ENCODE measurements around the gene MTF2. TPM values are rescaled to one million over a fixed set of nuclear protein-coding genes. Genes with fewer than 3 reads are reported as not detected.
"Not testable (repeated sequence)": the region's sequence is repeated elsewhere in the genome, so short reads cannot be mapped to it uniquely, and the experiment has no call there.

The MTF2 gene
- 26.1 TPM for polyA plus RNA-seq (2012; ENCODE audit: low read depth, missing spikeins)

GRCh38 chr1:93078986-93079654 is at the start of gene MTF2:
Gene MTF2 (plus strand): TSS chr1:93079283. CDS start chr1:93079527, 244 bp downstream.
- peak; percentile 60 for DNase-seq (ENCODE audit: insufficient read length, low spot score)
- TF ChIP-seq POLR2AphosphoS5 (IDR thresholded peaks at IDR 0.05; ENCODE audit: low read depth, low read length) (peak; percentile 99), TAF1 (IDR thresholded peaks at IDR 0.05; ENCODE audit: low read depth, low read length) (peak; percentile 100), SPI1 (IDR thresholded peaks at IDR 0.05; ENCODE audit: low read depth, low read length) (0 out of 2 replicates have a peak, but pooled peaks have one; percentile 7), PAX5 (IDR thresholded peaks at IDR 0.05; ENCODE audit: insufficient read depth, low read length, severe bottlenecking) (peak; percentile 36), POU2F2 (IDR thresholded peaks at IDR 0.05; ENCODE audit: low read depth, low read length) (peak; percentile 97), POLR2A (IDR thresholded peaks at IDR 0.05; ENCODE audit: low read depth, low read length) (peak; percentile 98)
- peak; percentile 97 for FAIRE-seq

DNA sequence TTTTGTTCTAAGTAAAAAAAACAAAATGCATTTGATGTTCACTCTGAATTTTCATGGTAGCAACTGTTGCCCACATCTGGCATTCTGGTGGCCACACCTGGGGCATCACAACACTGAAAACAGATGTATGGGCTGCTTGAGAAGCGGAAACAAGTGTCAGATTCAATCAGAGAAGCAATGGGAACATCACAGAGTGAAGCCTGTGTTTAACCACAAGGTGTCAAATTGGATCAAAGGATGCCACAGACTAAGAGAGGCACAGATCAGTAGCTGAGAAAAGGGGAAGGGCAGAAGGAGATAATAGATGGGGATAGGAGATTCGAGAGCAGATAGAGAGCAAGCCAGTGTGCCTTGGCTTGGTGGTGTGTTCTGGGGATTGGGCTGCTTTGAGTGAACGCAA is 49.8 kb upstream of the MTF2 start:
- TF ChIP-seq SPI1 (IDR thresholded peaks at IDR 0.05; ENCODE audit: low read depth, low read length) (no peak), TAF1 (IDR thresholded peaks at IDR 0.05; ENCODE audit: low read depth, low read length) (no peak), PAX5 (IDR thresholded peaks at IDR 0.05; ENCODE audit: insufficient read depth, low read length, severe bottlenecking) (no peak), POU2F2 (IDR thresholded peaks at IDR 0.05; ENCODE audit: low read depth, low read length) (no peak), POLR2A (IDR thresholded peaks at IDR 0.05; ENCODE audit: low read depth, low read length) (no peak), POLR2AphosphoS5 (IDR thresholded peaks at IDR 0.05; ENCODE audit: low read depth, low read length) (no peak)
- FAIRE-seq (peak; percentile 56), DNase-seq (ENCODE audit: insufficient read length, low spot score) (no peak)

DNA sequence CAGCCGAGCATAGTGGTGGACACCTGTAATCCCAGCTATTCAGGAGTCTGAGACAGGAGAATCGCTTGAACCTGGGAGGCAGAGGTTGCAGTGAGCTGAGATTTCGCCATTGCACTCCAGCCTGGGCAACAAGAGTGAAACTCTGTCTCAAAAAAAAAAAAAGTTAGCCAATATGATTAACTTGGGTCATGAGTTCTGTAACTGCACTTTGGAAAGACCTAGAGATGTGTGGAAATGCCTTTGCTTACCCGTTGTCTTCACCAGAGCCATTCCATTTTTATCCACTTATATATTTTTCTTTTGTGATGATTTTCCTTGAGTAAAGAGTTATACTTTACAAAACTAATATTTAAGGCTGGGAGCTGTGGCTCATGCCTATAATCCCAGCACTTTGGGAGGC is 48.9 kb upstream of the MTF2 start:
- not testable (repeated sequence) for DNase-seq (ENCODE audit: insufficient read length, low spot score); FAIRE-seq

DNA sequence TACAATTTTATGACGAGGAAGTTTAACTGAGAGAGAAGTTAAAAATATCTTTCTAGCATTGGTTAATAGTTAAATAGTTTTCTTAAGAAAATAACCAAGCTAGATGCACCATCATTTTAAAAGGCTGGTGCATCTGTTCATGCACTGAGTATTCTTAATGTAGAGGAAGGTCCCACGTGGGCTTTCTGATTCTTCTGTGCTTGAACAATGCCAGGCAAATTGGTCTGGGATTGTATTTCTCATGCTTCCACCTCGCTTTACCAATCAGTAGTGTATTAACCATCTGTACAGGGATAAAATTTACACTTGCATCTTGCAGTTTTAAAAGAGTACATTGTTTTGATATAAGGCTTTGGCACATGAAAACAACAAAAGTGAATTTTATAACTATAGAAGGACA is 47.4 kb upstream of the MTF2 start:
- DNase-seq (ENCODE audit: insufficient read length, low spot score) = no peak

GRCh38 chr1:93033029-93033428 is 46.1 kb upstream of the MTF2 start:
- DNase-seq (ENCODE audit: insufficient read length, low spot score) (no peak), FAIRE-seq (no peak)
- TF ChIP-seq PAX5 (IDR thresholded peaks at IDR 0.05; ENCODE audit: insufficient read depth, low read length, severe bottlenecking) (no peak), TAF1 (IDR thresholded peaks at IDR 0.05; ENCODE audit: low read depth, low read length) (no peak), SPI1 (IDR thresholded peaks at IDR 0.05; ENCODE audit: low read depth, low read length) (no peak), POLR2A (IDR thresholded peaks at IDR 0.05; ENCODE audit: low read depth, low read length) (no peak), POU2F2 (IDR thresholded peaks at IDR 0.05; ENCODE audit: low read depth, low read length) (no peak), POLR2AphosphoS5 (IDR thresholded peaks at IDR 0.05; ENCODE audit: low read depth, low read length) (no peak)

More for the DNA sequence above, 47.4 kb upstream of the MTF2 start:
- FAIRE-seq = no peak
- TF ChIP-seq POLR2A (IDR thresholded peaks at IDR 0.05; ENCODE audit: low read depth, low read length) (no peak), PAX5 (IDR thresholded peaks at IDR 0.05; ENCODE audit: insufficient read depth, low read length, severe bottlenecking) (no peak), SPI1 (IDR thresholded peaks at IDR 0.05; ENCODE audit: low read depth, low read length) (no peak), POU2F2 (IDR thresholded peaks at IDR 0.05; ENCODE audit: low read depth, low read length) (no peak), POLR2AphosphoS5 (IDR thresholded peaks at IDR 0.05; ENCODE audit: low read depth, low read length) (no peak), TAF1 (IDR thresholded peaks at IDR 0.05; ENCODE audit: low read depth, low read length) (no peak)

DNA sequence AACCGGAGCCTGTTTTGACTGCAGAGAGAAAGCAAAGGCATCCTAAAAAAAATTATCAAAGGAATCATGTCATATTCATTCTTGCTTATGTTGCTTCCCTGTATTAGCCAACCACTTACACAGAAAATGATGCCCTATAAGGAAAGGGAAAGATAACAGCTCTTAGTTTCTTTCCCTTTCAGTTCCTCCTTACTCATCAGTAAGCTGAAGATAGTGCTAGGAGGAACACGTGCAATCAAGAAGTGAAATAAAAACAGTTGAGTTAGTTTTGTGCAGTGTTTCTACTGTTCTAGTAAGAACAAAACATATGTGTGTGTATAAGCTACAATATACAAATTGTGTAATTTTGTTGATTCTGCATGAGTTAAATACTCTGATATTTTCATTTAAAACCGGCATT is 45.3 kb upstream of the MTF2 start:
- peak; percentile 30 for DNase-seq (ENCODE audit: insufficient read length, low spot score)
- FAIRE-seq = peak; percentile 95
- no peak for TF ChIP-seq POLR2A (IDR thresholded peaks at IDR 0.05; ENCODE audit: low read depth, low read length)
- peak; percentile 80 for TF ChIP-seq SPI1 (IDR thresholded peaks at IDR 0.05; ENCODE audit: low read depth, low read length)
- no peak for TF ChIP-seq POLR2AphosphoS5 (IDR thresholded peaks at IDR 0.05; ENCODE audit: low read depth, low read length)
- no peak for TF ChIP-seq PAX5 (IDR thresholded peaks at IDR 0.05; ENCODE audit: insufficient read depth, low read length, severe bottlenecking)
- TF ChIP-seq POU2F2 (IDR thresholded peaks at IDR 0.05; ENCODE audit: low read depth, low read length) = no peak

- DNase-seq (ENCODE audit: insufficient read length, low spot score) (no peak), FAIRE-seq (peak; percentile 51)
- TF ChIP-seq TAF1 (IDR thresholded peaks at IDR 0.05; ENCODE audit: low read depth, low read length) (no peak), POU2F2 (IDR thresholded peaks at IDR 0.05; ENCODE audit: low read depth, low read length) (no peak), PAX5 (IDR thresholded peaks at IDR 0.05; ENCODE audit: insufficient read depth, low read length, severe bottlenecking) (no peak), POLR2A (IDR thresholded peaks at IDR 0.05; ENCODE audit: low read depth, low read length) (no peak), POLR2AphosphoS5 (IDR thresholded peaks at IDR 0.05; ENCODE audit: low read depth, low read length) (no peak), SPI1 (IDR thresholded peaks at IDR 0.05; ENCODE audit: low read depth, low read length) (no peak)
These were observed 44.7 kb upstream of the MTF2 start for GRCh38 chr1:93034397-93034796.

- DNase-seq (ENCODE audit: insufficient read length, low spot score) (no peak), FAIRE-seq (no peak)
- TF ChIP-seq SPI1 (IDR thresholded peaks at IDR 0.05; ENCODE audit: low read depth, low read length) = no peak
- no peak for TF ChIP-seq POU2F2 (IDR thresholded peaks at IDR 0.05; ENCODE audit: low read depth, low read length)
- no peak for TF ChIP-seq TAF1 (IDR thresholded peaks at IDR 0.05; ENCODE audit: low read depth, low read length)
- no peak for TF ChIP-seq POLR2A (IDR thresholded peaks at IDR 0.05; ENCODE audit: low read depth, low read length)
- no peak for TF ChIP-seq POLR2AphosphoS5 (IDR thresholded peaks at IDR 0.05; ENCODE audit: low read depth, low read length)
- no peak for TF ChIP-seq PAX5 (IDR thresholded peaks at IDR 0.05; ENCODE audit: insufficient read depth, low read length, severe bottlenecking)
These were observed 42.4 kb upstream of the MTF2 start for GRCh38 chr1:93036672-93037071.

GRCh38 chr1:93042187-93043056 is 36.7 kb upstream of the MTF2 start:
- TF ChIP-seq SPI1 (IDR thresholded peaks at IDR 0.05; ENCODE audit: low read depth, low read length) = no peak
- TF ChIP-seq POLR2AphosphoS5 (IDR thresholded peaks at IDR 0.05; ENCODE audit: low read depth, low read length) = no peak
- TF ChIP-seq TAF1 (IDR thresholded peaks at IDR 0.05; ENCODE audit: low read depth, low read length) = peak; percentile 35; the same call in 1 of the 2 replicates
- DNase-seq (ENCODE audit: insufficient read length, low spot score) = peak; percentile 35
- FAIRE-seq = peak; percentile 89

All from GM12891 (cell line).